Measurements from ENCODE around the gene SARS1. TPM values are rescaled to one million over a fixed set of nuclear protein-coding genes. Genes with fewer than 3 reads are reported as not detected.

Gene SARS1
- total RNA-seq, 1 experiment from 2014 or later: 134 TPM

- peak; percentile 41 for DNase-seq (ENCODE audit: low read depth)
Measured at GRCh38 chr1:109225711-109226445, 12.2 kb downstream of the SARS1 start.

- DNase-seq (ENCODE audit: low read depth): no peak
Measured at GRCh38 chr1:109228167-109228566, 14.4 kb downstream of the SARS1 start.

DNA sequence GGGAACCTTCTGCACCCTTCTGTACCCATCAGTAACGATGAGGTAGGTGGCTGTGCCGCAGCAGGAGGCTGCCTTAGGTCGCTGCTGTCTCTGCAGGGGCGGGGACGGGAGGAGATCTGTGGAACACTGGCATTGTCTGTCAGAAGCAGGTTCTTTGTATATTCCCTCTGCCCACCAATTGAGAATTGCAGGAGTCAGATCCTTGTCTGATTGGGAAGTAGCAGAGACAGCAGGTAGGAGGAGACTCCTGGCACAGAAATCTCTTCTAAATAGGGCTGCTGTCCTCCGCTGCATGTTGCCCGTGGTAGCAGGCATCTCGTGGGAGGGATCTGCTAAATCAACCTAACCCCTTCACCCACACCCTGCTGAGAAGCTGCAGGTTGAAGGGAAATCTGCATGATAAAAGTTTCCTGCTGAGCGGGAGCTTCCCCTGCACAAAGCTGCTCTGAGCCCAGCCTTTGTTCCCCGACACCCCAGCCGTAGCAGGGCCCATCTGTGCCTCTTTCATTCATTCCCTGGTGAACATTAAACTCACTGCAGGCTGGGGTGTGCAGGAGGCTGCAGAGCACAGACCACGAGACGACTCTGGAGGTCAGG is 15.9 kb downstream of the SARS1 start:
- DNase-seq (ENCODE audit: low read depth): no peak

GRCh38 chr1:109231066-109231465 is 17.3 kb downstream of the SARS1 start:
- DNase-seq (ENCODE audit: low read depth): no peak

GRCh38 chr1:109235137-109235536 is 21.4 kb downstream of the SARS1 start:
- no peak for DNase-seq (ENCODE audit: low read depth)

DNA sequence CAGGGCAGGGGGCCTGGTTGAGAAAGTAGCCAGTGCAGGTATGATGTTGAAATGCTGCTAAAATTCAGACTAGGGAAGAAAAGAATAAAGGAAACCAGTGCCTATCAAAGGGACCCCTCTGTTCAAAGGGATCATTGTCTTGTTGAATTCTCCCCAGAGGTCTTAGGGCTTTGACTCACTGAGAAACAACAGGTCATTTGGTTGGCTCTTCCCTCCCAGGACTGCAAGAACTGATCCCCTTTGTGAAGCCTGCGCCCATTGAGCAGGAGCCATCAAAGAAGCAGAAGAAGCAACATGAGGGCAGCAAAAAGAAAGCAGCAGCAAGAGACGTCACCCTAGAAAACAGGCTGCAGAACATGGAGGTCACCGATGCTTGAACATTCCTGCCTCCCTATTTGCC is 23.8 kb downstream of the SARS1 start:
- DNase-seq (ENCODE audit: low read depth): no peak

DNA sequence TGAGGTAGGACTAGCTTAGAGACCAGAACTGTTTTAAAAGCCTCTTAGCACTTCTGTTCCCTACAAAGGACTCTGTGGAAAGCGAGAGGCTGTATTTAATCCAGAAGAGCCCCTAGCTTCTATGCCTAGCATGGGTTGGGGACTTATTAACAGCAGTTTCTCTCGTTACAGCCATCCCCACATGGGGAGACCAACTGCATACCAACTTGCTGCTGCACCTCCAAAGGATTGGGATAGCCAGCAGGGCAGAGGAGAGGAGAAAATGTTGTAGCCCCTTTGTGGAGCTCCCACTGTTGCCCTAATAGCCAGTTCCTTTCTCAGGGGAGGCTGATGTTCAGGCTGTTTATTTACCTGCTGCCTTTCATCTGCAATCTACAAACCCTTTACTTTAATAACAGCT is 24.7 kb downstream of the SARS1 start:
- DNase-seq (ENCODE audit: low read depth): no peak

DNA sequence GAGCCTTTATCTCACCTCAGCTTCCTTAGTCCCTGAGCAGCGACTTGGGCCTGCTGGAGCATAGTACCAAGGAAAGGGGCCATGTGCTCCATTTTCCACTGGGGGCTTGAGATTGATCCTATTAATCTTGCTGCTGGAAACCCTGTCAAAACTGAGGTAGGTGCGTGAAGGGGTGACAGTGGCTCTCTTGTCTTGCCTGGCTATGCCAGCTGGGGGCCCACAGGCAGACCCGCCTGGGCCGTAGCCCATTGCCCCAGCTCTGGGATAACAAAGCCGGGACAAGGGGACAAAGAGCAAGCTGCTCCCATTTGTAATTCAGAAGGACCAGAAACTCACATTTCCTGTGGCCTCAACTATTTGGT is 25.3 kb downstream of the SARS1 start:
- DNase-seq (ENCODE audit: low read depth): no peak

DNA sequence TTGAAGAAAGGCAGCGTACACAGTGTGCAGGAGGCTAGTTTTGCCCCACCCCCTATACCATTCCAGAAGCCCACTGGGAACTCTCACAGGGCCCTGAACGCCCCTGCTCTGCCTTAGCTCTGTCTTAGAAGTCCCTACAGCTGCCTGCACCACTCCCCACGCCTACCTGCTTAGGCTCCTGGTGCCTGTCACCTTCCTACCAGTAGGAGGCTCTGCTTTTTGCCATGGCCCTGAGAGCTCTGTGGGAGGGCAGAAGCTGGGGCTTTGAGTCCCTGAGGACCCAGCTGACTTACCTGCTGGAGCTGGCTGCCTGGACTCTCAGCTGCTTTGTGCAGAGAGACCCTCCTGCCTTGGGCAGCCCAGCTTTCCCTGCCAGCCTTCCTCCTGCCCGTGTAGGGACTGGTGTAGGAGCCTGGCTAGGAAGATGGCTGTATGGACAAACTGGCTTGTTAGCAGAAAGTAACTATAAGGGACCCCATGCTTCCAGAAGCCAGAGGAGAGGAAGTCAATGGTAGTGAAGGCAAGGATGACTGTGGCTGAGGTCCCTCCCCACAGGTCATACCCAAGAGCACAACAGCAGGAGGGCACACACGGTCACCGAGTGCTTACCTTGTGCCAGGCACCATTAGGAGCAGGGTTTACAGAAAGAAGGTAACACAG is 25.8 kb downstream of the SARS1 start:
- peak; percentile 27 for DNase-seq (ENCODE audit: low read depth)

- DNase-seq (ENCODE audit: low read depth): peak; percentile 40
Measured at GRCh38 chr1:109240158-109241152, 26.7 kb downstream of the SARS1 start.

DNA sequence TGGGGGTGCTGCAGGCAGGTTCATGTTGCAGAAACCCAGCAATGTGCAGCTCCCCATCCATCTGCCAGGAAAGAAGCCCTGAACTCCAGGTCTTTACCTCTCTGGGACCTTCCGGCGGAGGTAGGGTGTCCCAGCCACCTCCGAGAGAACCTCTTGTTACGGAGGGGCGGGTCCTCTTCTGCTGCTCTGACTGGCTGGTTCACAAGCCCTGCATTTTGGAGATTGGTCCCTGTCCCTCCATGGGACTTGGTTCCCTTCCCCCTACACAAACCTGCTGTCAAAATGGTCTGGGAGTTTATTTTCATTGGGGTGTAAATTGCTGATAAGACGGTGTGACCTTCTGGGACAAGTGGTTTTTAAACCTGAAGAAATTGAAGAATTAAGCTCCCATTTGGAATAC is 27.6 kb downstream of the SARS1 start:
- DNase-seq (ENCODE audit: low read depth): no peak

- no peak for DNase-seq (ENCODE audit: low read depth)
Measured at GRCh38 chr1:109241841-109242345, 28.2 kb downstream of the SARS1 start.

GRCh38 chr1:109242387-109242786 is 28.7 kb downstream of the SARS1 start:
- DNase-seq (ENCODE audit: low read depth): no peak

- no peak for DNase-seq (ENCODE audit: low read depth)
Measured at GRCh38 chr1:109243221-109243620, 29.5 kb downstream of the SARS1 start.

DNA sequence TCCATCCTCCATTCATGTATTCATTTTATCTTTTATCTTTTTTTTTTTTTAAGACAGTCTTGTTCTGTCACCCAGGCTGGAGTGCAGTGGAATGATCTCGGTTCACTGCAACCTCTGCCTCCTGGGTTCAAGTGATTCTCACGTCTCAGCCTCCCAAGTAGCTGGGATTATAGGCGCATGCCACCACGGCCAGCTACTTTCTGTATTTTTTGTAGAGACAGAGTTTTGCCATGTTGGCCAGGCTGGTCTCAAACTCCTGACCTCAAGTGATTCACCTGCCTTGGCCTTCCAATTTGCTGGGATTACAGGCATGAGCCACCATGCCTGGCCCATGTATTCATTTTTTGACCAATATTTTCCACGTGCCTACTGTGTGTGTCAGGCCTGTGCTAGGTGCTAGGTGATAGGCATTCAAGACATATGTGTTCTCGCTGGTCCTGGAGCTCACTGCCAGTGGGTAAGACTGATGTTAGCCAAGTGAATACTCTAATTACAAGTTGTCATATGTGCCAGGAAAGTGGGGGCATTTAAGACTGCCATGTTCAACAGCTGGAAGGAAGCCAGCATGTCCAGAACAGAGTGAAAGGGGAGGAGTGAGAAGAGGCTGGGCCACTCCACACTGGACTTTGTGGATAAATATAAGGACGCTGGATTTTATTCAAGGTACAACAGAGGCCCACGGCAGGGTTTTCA is 30.3 kb downstream of the SARS1 start:
- no peak for DNase-seq (ENCODE audit: low read depth)

DNA sequence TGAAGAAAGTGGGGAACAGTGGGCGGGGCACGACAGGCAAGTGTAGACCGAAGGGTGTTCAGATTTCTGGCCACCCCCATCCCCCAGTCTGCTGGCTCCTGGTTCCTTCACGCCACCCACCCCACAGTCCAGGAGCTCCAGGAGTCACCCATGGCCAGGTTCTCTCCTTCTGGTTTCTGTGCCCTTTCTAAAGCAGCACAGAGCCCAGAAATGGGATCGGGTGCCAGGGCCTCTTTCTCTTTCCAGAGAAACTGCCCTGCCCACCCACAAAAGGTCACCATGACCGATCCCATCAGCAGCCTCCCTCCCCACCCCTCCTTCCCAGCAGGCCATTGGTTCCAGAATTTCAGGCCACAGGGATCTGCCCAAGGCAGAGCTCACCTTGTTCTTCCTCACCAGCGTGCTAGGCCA is 32.4 kb downstream of the SARS1 start:
- no peak for DNase-seq (ENCODE audit: low read depth)

DNA sequence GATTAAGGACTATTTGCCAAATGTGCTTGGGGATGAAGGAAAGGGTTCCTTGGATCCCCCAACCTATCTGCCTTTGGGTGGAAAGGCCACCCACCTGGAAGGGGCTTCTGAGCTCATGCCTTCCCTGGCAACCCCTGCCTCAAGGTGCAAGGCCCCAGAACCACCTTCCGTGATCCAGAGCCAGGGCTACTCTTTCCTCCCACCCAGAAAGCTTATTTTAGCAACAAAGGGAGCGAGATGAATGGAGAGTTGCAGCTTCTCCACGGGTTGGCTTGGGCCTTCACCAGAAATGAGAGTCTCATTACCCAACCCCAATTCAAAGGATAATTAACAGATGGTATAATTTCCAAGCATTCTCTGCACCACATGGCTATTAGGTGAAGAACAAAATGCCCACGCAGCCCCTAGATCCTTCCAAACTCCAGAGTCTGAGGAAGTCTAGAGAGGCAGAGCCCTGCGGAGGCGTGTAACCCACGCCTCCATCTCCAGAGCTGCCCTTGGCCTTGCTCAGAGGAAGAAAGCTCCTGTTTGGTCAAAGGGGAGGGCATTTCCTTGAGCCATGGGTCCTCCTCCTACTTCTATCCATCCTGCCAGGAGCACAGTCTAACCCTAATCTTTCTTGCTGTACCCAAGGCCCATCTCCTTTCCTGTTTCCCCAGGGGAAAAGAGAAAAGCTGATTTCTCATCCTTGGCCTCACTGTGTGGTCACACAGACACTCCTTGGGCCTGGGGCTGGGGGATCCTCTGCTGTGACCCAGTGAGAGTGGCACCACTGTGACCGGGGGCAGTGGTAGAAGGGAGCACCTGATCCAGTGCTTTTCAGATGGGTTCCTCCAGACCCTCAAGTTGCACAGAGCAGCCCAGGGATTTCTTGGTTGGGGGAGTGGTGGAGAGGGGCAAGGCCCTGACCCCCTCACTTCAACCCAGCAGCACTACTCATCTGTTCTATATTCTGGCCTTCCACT is 34.0 kb downstream of the SARS1 start:
- no peak for DNase-seq (ENCODE audit: low read depth)

DNA sequence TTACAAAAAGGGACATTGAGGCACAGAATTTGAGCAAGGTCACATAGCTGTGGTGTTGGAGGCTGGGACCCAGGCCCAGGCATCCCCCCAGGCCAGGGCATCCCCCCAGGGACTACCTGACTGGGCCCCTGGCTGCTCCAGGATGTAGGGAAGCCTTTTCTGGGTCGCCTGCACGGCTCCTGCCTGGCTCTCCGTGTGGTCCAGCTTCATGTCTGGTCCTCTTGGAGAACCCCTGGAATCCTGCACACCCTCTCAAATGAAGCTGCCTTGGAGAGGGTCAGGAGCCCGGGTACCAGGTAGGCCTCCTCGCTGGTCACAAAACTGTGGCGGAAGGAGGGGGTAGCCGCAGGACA is 34.7 kb downstream of the SARS1 start:
- no peak for DNase-seq (ENCODE audit: low read depth)

DNA sequence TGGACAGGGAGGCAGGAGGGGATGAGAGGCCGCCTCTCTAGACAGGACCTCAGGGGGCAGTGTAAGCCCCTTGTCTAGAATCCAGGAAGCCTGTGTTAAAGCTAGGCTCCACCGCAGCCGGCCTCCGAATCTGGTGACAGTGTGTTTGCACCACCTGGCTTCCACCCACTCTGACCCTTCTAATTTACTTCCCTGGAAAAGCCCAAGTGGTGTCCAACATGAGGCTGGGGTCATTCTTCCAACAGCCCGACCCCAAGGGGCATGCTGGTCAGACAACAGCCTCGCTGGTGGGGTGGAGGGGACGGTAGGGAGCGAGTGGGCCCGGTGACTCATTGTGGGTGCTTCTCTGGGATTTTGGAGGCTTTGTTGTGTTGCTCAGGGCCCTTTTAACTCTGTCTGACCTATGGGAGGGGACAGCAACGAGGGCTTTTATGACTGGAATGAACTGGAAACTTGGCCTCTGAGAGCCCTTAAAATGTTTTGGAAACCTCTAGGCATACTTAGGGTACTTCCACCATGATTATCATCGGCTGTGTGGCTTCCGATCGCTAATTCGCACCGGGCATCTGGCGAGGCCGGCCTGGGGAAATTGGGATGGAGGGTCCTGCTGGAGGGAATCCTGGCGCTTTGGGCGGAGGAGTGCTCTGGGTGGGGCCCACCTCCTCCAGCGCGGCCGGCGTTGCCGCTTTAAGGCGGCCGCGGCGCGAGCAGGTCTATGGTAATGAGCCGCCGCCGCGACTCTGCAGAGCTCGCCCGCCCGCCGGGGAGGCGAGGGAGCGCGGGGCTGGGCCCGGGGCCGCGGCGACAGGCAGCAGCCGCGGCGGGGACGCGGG is 35.3 kb downstream of the SARS1 start, which contains the start of gene CELSR2:
Gene CELSR2, plus strand, starts transcription at position 743 of the 833 bp plus-strand sequence. CDS start 541 bp downstream, outside the sequence.
- peak; percentile 32 for DNase-seq (ENCODE audit: low read depth)
